HL-60 (cell line): ENCODE results near the gene EEF2.

Experiments used
- DNase-seq, 2 experiments: peaks; one replicate each; pipeline ENCODE4 v3.0.0-alpha.2; 2010 to 2020; ENCODE audit warnings: low read depth in 1 of 2, low spot score in 1 of 2
- H3K27ac ChIP-seq: fragments of 250-450 bp; sonication (Bioruptor Pico); replicated peaks from 2 replicates; pipeline ENCODE4 v1.5.1; 2020; ENCODE audit warnings: mild to moderate bottlenecking, moderate library complexity
- H3K27me3 ChIP-seq: fragments of 250-450 bp; sonication (Bioruptor Pico); 2 replicates; pipeline ENCODE4 v1.5.1; 2021; ENCODE audit warnings: mild to moderate bottlenecking, moderate library complexity; ENCODE audit not compliant: insufficient read depth, poor library complexity, severe bottlenecking
- H3K4me3 ChIP-seq: replicated peaks from 2 replicates; pipeline ENCODE4 v1.5.1; 2011; ENCODE audit warnings: mild to moderate bottlenecking, control low read depth, low read length; ENCODE audit not compliant: insufficient read depth
- GABPA ChIP-seq: IDR thresholded peaks from 2 replicates; pipeline ENCODE4 v1.6.1; 2012; ENCODE audit warnings: low read depth
- POLR2AphosphoS5 ChIP-seq: IDR thresholded peaks from 2 replicates; pipeline ENCODE4 v1.6.1; 2012; ENCODE audit warnings: low read depth
- REST ChIP-seq: IDR thresholded peaks from 2 replicates; pipeline ENCODE4 v1.6.1; 2012; ENCODE audit warnings: low read depth; ENCODE audit not compliant: insufficient replicate concordance
- SPI1 ChIP-seq: IDR thresholded peaks from 2 replicates; pipeline ENCODE4 v1.6.1; 2012; ENCODE audit warnings: low read depth, mild to moderate bottlenecking, borderline replicate concordance
- TF ChIP-seq, protein P1 (sequence below): IDR thresholded peaks from one replicate; pipeline ENCODE4 v1.5.1; 2011; ENCODE audit warnings: low read length, control low read depth, inconsistent platforms; ENCODE audit not compliant: insufficient read depth

The EEF2 gene

DNA sequence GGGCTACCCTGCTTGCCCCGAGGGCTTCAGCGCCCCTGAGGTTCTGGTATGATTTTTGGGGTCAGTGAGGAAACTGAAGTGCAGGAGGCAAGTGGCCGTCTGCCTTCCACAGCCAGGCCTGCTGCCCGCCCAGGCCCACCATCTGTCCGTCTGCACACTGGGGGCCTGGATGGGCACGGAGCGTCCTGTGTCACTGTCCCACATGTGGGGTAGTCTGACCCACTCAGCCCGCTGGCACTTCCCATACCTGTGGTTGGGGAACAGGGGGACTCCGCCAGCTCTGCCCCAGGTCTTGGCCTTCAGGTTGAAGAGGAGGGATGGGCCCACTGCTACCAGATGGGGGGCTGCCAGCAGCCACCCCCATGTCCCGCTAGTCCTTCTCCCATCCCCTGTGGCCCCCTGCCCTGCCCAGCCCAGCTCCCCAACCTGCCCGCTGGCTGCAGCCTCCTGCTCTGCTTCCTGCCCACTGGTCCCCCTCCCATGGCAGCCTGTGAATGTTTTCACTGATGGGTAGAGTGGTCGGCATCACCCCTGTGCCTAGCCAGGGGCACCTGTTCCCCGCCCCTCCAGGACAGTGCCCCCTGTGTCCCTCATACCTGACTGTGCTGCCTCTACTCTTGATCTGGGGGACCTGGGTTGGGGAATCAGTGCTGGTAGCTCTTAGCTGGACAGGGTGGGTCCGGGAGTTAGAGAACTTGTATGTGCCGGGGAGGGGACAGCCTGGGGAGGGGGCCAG is 31.8 kb upstream of the EEF2 start:
- no peak overlapping the region for H3K27ac ChIP-seq
- DNase-seq = no peak
- no peak overlapping the region for H3K4me3 ChIP-seq
- no peak for TF ChIP-seq POLR2AphosphoS5
- no peak for TF ChIP-seq REST
- no peak for TF ChIP-seq SPI1
- TF ChIP-seq GABPA = no peak
- TF ChIP-seq, protein P1, sequence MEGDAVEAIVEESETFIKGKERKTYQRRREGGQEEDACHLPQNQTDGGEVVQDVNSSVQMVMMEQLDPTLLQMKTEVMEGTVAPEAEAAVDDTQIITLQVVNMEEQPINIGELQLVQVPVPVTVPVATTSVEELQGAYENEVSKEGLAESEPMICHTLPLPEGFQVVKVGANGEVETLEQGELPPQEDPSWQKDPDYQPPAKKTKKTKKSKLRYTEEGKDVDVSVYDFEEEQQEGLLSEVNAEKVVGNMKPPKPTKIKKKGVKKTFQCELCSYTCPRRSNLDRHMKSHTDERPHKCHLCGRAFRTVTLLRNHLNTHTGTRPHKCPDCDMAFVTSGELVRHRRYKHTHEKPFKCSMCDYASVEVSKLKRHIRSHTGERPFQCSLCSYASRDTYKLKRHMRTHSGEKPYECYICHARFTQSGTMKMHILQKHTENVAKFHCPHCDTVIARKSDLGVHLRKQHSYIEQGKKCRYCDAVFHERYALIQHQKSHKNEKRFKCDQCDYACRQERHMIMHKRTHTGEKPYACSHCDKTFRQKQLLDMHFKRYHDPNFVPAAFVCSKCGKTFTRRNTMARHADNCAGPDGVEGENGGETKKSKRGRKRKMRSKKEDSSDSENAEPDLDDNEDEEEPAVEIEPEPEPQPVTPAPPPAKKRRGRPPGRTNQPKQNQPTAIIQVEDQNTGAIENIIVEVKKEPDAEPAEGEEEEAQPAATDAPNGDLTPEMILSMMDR = no peak
- no peaks in the 10 kb centered on the region for H3K27me3 ChIP-seq

GRCh38 chr19:4016486-4016885 is 31.2 kb upstream of the EEF2 start:
- Histone ChIP-seq H3K27me3 (no peaks in the 10 kb centered on the region), H3K4me3 (no peak overlapping the region), H3K27ac (no peak overlapping the region)
- TF ChIP-seq REST (no peak), GABPA (no peak), POLR2AphosphoS5 (no peak), SPI1 (no peak)
- TF ChIP-seq, protein P1 = no peak
- DNase-seq = no peak

DNA sequence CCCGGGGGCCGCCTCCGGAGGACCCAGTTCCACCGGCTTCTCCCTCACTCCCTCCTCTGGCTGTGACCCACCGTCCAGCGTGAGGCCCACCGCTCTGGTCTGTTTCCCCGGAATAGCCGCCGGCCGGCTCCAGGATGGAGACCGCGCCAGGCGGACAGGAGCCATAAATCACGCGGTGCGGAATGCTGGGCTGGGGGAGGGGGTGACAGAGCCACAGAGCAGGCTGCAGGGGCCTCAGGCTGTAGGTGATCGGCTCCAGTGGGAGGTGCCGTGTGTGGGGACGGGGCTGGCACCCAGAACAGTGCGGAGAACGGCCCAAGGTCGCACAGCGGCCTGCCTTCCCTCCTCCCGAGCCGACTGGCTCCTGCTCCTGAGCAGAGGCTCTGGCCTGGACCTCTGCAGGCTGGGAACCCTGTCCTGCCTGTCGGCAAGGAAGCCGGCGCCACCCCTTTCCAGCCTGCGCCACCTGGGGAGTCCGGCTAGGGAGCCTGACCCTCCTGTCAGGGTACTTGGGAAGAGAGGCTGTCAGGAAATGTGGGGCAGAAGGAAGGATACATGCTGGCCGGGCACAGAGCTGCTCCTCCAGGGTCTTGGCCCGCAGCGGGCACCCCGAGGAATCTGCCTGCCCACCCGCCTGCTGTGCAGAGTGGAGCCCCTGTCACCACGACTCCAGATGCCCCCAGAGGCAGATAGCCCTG is 30.6 kb upstream of the EEF2 start:
- Histone ChIP-seq H3K4me3 (no peak overlapping the region), H3K27me3 (no peaks in the 10 kb centered on the region), H3K27ac (no peak overlapping the region)
- no peak for DNase-seq
- TF ChIP-seq SPI1 = no peak
- TF ChIP-seq, protein P1 = no peak
- no peak for TF ChIP-seq REST
- TF ChIP-seq GABPA = no peak
- no peak for TF ChIP-seq POLR2AphosphoS5
